ENCODE results near the gene MAGEA4. TPM values are rescaled to one million over a fixed set of nuclear protein-coding genes. Genes with fewer than 3 reads are reported as not detected.

MAGEA4 gene
- not detected for polyA plus RNA-seq (2012; ENCODE audit: insufficient read length, low read depth)

GRCh38 chrX:151912780-151913179, at the start of gene MAGEA4:
MAGEA4 (plus strand) TSS chrX:151912889; CDS start chrX:151923665, 10,776 bp downstream.
- TF ChIP-seq TAF1 (IDR thresholded peaks at IDR 0.05; ENCODE audit: borderline replicate concordance, insufficient read depth, low read length) (no peak), REST (IDR thresholded peaks at IDR 0.05; ENCODE audit: insufficient read depth in 1 of 2, low read depth in 2 of 2, low read length in 2 of 2) (no peak), POLR2AphosphoS5 (IDR thresholded peaks at IDR 0.05; ENCODE audit: low read depth, low read length) (no peak), FOXP2 (optimal IDR thresholded peaks at IDR 0.05; ENCODE audit: borderline replicate concordance, extremely low read depth, extremely low read length, insufficient read depth) (no peak)

- TF ChIP-seq REST (IDR thresholded peaks at IDR 0.05; ENCODE audit: insufficient read depth in 1 of 2, low read depth in 2 of 2, low read length in 2 of 2) (no peak), TAF1 (IDR thresholded peaks at IDR 0.05; ENCODE audit: borderline replicate concordance, insufficient read depth, low read length) (no peak), SIN3A (IDR thresholded peaks at IDR 0.05; ENCODE audit: borderline replicate concordance, insufficient read depth, low read length) (no peak), POLR2AphosphoS5 (IDR thresholded peaks at IDR 0.05; ENCODE audit: low read depth, low read length) (no peak), FOXP2 (optimal IDR thresholded peaks at IDR 0.05; ENCODE audit: borderline replicate concordance, extremely low read depth, extremely low read length, insufficient read depth) (no peak)
These were observed 42.1 kb upstream of the MAGEA4 start for GRCh38 chrX:151870602-151871001.

GRCh38 chrX:151871244-151871643, 41.4 kb upstream of the MAGEA4 start:
- no peak for TF ChIP-seq REST (IDR thresholded peaks at IDR 0.05; ENCODE audit: insufficient read depth in 1 of 2, low read depth in 2 of 2, low read length in 2 of 2)
- no peak for TF ChIP-seq TAF1 (IDR thresholded peaks at IDR 0.05; ENCODE audit: borderline replicate concordance, insufficient read depth, low read length)
- no peak for TF ChIP-seq FOXP2 (optimal IDR thresholded peaks at IDR 0.05; ENCODE audit: borderline replicate concordance, extremely low read depth, extremely low read length, insufficient read depth)
- TF ChIP-seq SIN3A (IDR thresholded peaks at IDR 0.05; ENCODE audit: borderline replicate concordance, insufficient read depth, low read length), result no peak
- no peak for TF ChIP-seq POLR2AphosphoS5 (IDR thresholded peaks at IDR 0.05; ENCODE audit: low read depth, low read length)

GRCh38 chrX:151873096-151873495, 39.6 kb upstream of the MAGEA4 start:
- TF ChIP-seq SIN3A (IDR thresholded peaks at IDR 0.05; ENCODE audit: borderline replicate concordance, insufficient read depth, low read length), result no peak
- TF ChIP-seq POLR2AphosphoS5 (IDR thresholded peaks at IDR 0.05; ENCODE audit: low read depth, low read length), result no peak
- no peak for TF ChIP-seq TAF1 (IDR thresholded peaks at IDR 0.05; ENCODE audit: borderline replicate concordance, insufficient read depth, low read length)

- no peak for TF ChIP-seq TAF1 (IDR thresholded peaks at IDR 0.05; ENCODE audit: borderline replicate concordance, insufficient read depth, low read length)
- no peak for TF ChIP-seq FOXP2 (optimal IDR thresholded peaks at IDR 0.05; ENCODE audit: borderline replicate concordance, extremely low read depth, extremely low read length, insufficient read depth)
- no peak for TF ChIP-seq SIN3A (IDR thresholded peaks at IDR 0.05; ENCODE audit: borderline replicate concordance, insufficient read depth, low read length)
- no peak for TF ChIP-seq POLR2AphosphoS5 (IDR thresholded peaks at IDR 0.05; ENCODE audit: low read depth, low read length)
- no peak for TF ChIP-seq REST (IDR thresholded peaks at IDR 0.05; ENCODE audit: insufficient read depth in 1 of 2, low read depth in 2 of 2, low read length in 2 of 2)
These were observed 37.2 kb upstream of the MAGEA4 start for GRCh38 chrX:151875270-151876026.

All from PFSK-1 (cell line).